Spleen (tissue), 7 donors: ENCODE measurements around the gene SPTBN1.

Experiments
- CTCF ChIP-seq, 11 experiments: fragments of 200-600 bp in 7 of 11; fragments of 450-650 bp in 4 of 11; sonication (generic) in 4 of 11; IDR thresholded peaks in 8 of 11; conservative IDR thresholded peaks in 3 of 11; 1 replicate in 7 of 11; 2 replicates in 4 of 11; pipeline versions ENCODE4 v1.4.0 to v1.8.0; 2016 to 2021; ENCODE audit warnings: antibody characterized with exemption in 11 of 11, inconsistent platforms in 4 of 11, mild to moderate bottlenecking in 1 of 11
- POLR2A ChIP-seq, 3 donors: fragments of 450-650 bp; IDR thresholded peaks; one replicate each; pipeline ENCODE4 v1.5.1; 2017; ENCODE audit warnings: antibody characterized with exemption in 3 of 3, mild to moderate bottlenecking in 1 of 3
- donor health status: DM: no; HTN: no; CAD: no; lungs with moderate emphysema.
- donor health status: DM: no; HTN: no; CAD: no.
- donor health status: DM: no; HTN: no; CAD: no.

- TF ChIP-seq POLR2A (IDR thresholded peaks at IDR 0.05), result no peak
- TF ChIP-seq CTCF (IDR thresholded peaks at IDR 0.05 in 8 of 11, conservative IDR thresholded peaks at IDR 0.05 in 3 of 11), result no peak
These were observed 75.4 kb downstream of the SPTBN1 start for GRCh38 chr2:54531558-54531957.
